Endothelial cell (in vitro differentiated cells): Measurements from ENCODE around the gene CCDC71L. TPM values are rescaled to one million over a fixed set of nuclear protein-coding genes. Genes with fewer than 3 reads are reported as not detected.

Experiments used
- DNase-seq: peaks from one replicate; pipeline ENCODE4 v3.0.0; 2021; ENCODE audit warnings: low spot score
- H3K27ac Mint-ChIP-seq: one replicate; pipeline ENCODE4 v1.8.0; 2021; ENCODE audit warnings: mixed read lengths, inconsistent platforms; ENCODE audit not compliant: unreplicated experiment
- H3K27me3 Mint-ChIP-seq: one replicate; pipeline ENCODE4 v1.8.0; 2021; ENCODE audit warnings: mild to moderate bottlenecking, moderate library complexity, mixed read lengths, inconsistent platforms; ENCODE audit not compliant: unreplicated experiment
- H3K36me3 Mint-ChIP-seq: one replicate; pipeline ENCODE4 v1.8.0; 2021; ENCODE audit warnings: mild to moderate bottlenecking, low read depth, mixed read lengths, inconsistent platforms; ENCODE audit not compliant: unreplicated experiment
- H3K4me1 Mint-ChIP-seq: one replicate; pipeline ENCODE4 v1.8.0; 2021; ENCODE audit warnings: mild to moderate bottlenecking, mixed read lengths, inconsistent platforms; ENCODE audit not compliant: unreplicated experiment
- H3K4me3 Mint-ChIP-seq: one replicate; pipeline ENCODE4 v1.8.0; 2021; ENCODE audit warnings: mild to moderate bottlenecking, mixed read lengths, inconsistent platforms; ENCODE audit not compliant: unreplicated experiment
- H3K9me3 Mint-ChIP-seq: one replicate; pipeline ENCODE4 v1.8.0; 2021; ENCODE audit warnings: mixed read lengths, inconsistent platforms; ENCODE audit not compliant: unreplicated experiment
- CTCF ChIP-seq: fragments of 200-600 bp; sonication (generic); IDR thresholded peaks from one replicate; pipeline ENCODE4 v1.5.0; 2021; ENCODE audit warnings: antibody characterized with exemption; ENCODE audit not compliant: unreplicated experiment
- total RNA-seq: library from RNA; stranded (reverse); fragmentation: NEBNext Ultra II Directional; extraction: Animal tissue kit (Norgen Biotek cat#: 25700); gene quantifications from one replicate; pipeline ENCODE4 v1.2.1, GENCODE V29; 2021; ENCODE audit not compliant: unreplicated experiment

CCDC71L gene
- total RNA-seq, 1 donor from 2014 or later, result 43.4 TPM

GRCh38 chr7:106635411-106635810, 25.5 kb downstream of the CCDC71L start:
- Mint-ChIP-seq H3K9me3 (no peaks in the 10 kb centered on the region), H3K4me3 (no peak overlapping the region), H3K36me3 (no peaks in the 10 kb centered on the region), H3K27ac (no peak overlapping the region), H3K4me1 (no peaks in the 10 kb centered on the region), H3K27me3 (no peaks in the 10 kb centered on the region)
- TF ChIP-seq CTCF, result no peak
- DNase-seq, result no peak

- TF ChIP-seq CTCF, result no peak
Observed at GRCh38 chr7:106634958-106635357, 26.0 kb downstream of the CCDC71L start.

GRCh38 chr7:106630648-106631047, 30.3 kb downstream of the CCDC71L start:
- Mint-ChIP-seq H3K27ac (no peak overlapping the region), H3K4me3 (no peak overlapping the region), H3K9me3 (no peaks in the 10 kb centered on the region), H3K27me3 (no peaks in the 10 kb centered on the region), H3K4me1 (peaks cover 4% of the 10 kb centered on the region), H3K36me3 (no peaks in the 10 kb centered on the region)
- DNase-seq, result no peak
- TF ChIP-seq CTCF, result no peak

More at GRCh38 chr7:106634958-106635357, 26.0 kb downstream of the CCDC71L start:
- Mint-ChIP-seq H3K27ac (no peak overlapping the region), H3K27me3 (no peaks in the 10 kb centered on the region), H3K4me1 (no peaks in the 10 kb centered on the region), H3K9me3 (no peaks in the 10 kb centered on the region), H3K36me3 (no peaks in the 10 kb centered on the region), H3K4me3 (no peak overlapping the region)
- DNase-seq, result no peak

GRCh38 chr7:106629516-106629915, 31.4 kb downstream of the CCDC71L start:
- DNase-seq, result no peak
- peaks cover 8% of the 10 kb centered on the region for H3K4me1 Mint-ChIP-seq
- no peaks in the 10 kb centered on the region for H3K9me3 Mint-ChIP-seq
- H3K27me3 Mint-ChIP-seq, result peaks cover 1% of the 10 kb centered on the region
- no peak overlapping the region for H3K4me3 Mint-ChIP-seq
- H3K36me3 Mint-ChIP-seq, result no peaks in the 10 kb centered on the region
- no peak overlapping the region for H3K27ac Mint-ChIP-seq
- TF ChIP-seq CTCF, result no peak

GRCh38 chr7:106626376-106627164, 34.4 kb downstream of the CCDC71L start:
- no peak for DNase-seq
- no peak overlapping the region for H3K27ac Mint-ChIP-seq

More at GRCh38 chr7:106626376-106627164, 34.4 kb downstream of the CCDC71L start:
- Mint-ChIP-seq H3K4me3 (no peak overlapping the region), H3K4me1 (peaks cover 8% of the 10 kb centered on the region), H3K9me3 (no peaks in the 10 kb centered on the region), H3K36me3 (no peaks in the 10 kb centered on the region), H3K27me3 (peaks cover 1% of the 10 kb centered on the region)
- no peak for TF ChIP-seq CTCF
